ENCODE measurements around the gene CHRNA10.

- TF ChIP-seq TAF1 (IDR thresholded peaks at IDR 0.05; ENCODE audit: low read depth) (no peak), EP300 (IDR thresholded peaks at IDR 0.05; ENCODE audit: borderline replicate concordance) (no peak), YY1 (IDR thresholded peaks at IDR 0.05; ENCODE audit: low read depth) (no peak), CEBPB (IDR thresholded peaks at IDR 0.05) (no peak)
Observed at GRCh38 chr11:3644817-3645235, 26.4 kb downstream of the CHRNA10 start, which contains the start of gene ART1.
